ENCODE data around the gene BTBD10. TPM values are rescaled to one million over a fixed set of nuclear protein-coding genes. Genes with fewer than 3 reads are reported as not detected.

Gene BTBD10
- total RNA-seq, 2 donors from 2014 or later, result 27.4 to 36.1 TPM

DNA sequence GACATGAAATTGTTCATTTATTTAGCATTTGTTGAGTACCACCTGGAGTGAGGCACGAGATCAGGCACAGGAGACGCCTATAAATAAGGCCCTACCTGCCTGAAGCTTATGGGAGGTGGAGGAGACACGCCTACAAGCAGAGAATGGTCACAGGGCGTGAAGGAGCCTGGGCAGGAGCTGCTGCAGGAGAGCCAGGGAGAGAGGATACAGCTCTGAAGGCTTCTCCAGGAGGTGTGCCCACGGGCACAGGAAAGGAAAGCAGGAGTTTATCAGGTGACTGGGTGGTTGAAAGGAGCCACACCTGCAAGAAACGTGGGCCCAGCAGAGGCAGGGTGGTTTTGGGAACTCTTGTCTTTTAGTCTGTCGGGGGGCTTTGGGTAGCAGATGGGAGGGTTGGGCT is 115.1 kb downstream of the BTBD10 start:
- intact Hi-C loops (cut with DNase I), result loop anchor here in 1 of 2 donors (10.0 kb wide), 2 partner anchors 133 to 383 kb away; no protein-coding TSS in a partner anchor

DNA sequence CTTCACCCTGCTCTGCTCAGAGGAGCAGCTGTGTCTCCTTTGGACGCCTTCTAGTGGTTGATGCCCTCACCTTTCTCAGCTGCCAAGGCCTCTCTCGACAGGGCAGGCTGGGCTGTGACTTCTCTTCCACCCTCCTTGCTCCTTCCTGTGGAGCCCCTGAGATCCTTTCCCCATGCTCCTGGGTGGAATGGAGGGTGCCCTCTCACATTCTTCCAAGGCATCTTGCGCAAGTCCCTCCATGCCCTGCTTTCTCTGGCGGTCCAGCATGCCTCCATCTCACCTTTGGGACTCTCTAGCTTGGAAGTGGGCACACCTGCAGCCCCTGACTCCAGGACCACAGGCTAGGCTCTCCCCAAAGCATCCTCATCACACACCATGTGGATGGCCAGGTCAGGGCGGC is 116.6 kb downstream of the BTBD10 start:
- DNase-seq (ENCODE audit: low spot score), result no peak
- intact Hi-C loops (cut with DNase I), result loop anchor here in 1 of 2 donors (10.0 kb wide), 2 partner anchors 132 to 382 kb away; no protein-coding TSS in a partner anchor

More for the DNA sequence above, 115.1 kb downstream of the BTBD10 start:
- no peak for DNase-seq (ENCODE audit: low spot score)

DNA sequence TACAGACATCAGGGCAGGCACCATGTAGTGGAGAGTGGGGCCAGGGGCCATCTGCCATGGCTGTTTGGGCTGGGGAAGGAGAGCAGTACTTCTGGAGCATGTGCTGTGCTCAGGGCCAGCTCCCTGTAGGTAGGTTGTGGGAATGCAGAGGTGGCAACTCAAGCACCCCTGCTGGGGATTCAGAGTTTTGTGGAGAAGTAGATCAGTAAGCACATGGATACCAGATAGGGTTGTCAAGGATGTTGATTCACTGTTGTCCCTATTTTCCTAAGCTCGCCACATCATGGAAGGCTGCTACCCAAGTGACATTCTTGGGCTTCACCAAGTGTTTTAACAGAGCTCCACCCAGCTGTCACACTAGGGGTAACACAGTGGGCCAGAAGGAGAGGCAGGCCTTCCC is 118.2 kb downstream of the BTBD10 start:
- intact Hi-C loops (cut with DNase I), result loop anchor here (2.0 to 10.0 kb wide), 4 partner anchors 130 to 383 kb away; no protein-coding TSS in a partner anchor
- DNase-seq (ENCODE audit: low spot score), result no peak

DNA sequence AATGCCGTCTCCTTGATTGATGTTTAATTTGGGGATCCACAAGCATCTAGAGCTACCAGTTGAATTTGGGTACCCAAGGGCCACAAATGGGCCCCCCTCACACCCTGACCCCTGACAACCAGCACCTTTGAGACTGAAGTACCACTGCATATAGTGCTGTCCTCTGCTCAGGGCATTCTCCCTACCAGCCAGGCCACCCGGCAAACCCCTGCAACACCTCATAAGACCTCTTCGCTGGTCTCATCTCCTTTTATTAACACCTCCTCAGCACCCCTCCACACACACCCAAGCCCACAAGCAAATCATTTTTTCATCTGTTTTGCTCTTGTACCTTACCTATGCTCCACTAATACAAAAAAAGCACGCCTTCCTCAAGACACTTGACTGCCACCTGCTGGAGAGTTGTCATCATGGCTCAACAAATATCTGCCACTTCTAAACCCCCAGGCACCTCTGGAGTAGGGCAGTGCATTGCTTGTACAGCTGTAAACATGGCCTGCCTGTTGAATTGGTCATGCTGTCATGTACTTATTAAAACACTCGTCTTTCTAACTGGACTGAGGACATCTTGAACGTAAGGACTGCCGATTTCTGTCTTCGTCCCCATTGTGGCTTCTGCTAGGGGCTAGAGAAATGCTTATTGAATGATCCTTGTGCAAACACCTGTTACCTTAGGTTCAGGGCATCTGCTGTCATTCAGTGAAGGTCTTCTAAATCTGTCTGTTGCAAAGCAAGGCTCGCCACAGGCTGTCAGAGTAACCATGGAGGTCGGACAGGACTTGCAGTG is 118.9 kb downstream of the BTBD10 start:
- intact Hi-C loops (cut with DNase I), result loop anchor here (2.0 to 10.0 kb wide), 4 partner anchors 129 to 382 kb away; no protein-coding TSS in a partner anchor
- no peak for DNase-seq (ENCODE audit: low spot score)

DNA sequence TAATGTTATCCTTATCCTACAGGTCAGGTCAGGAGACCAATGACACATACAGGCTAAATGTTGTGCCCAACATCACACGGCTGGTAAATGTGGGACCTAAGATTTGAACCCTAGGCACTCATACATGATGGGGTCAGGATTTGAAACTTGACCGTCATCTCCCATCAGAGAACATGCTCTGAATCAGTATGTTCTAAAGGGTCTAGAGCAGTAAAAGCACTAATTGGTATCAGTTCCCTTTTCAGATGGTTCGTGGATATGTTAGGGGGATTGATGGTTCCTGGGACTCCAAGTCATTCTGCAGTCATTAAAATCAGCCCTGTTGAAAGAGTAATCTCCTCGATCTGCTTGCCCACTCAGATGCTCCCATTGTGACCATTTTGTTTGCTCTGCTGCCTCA is 120.0 kb downstream of the BTBD10 start:
- DNase-seq (ENCODE audit: low spot score), result no peak
- intact Hi-C loops (cut with DNase I), result loop anchor here (5.0 to 10.0 kb wide), 3 partner anchors 128 to 381 kb away; no protein-coding TSS in a partner anchor

DNA sequence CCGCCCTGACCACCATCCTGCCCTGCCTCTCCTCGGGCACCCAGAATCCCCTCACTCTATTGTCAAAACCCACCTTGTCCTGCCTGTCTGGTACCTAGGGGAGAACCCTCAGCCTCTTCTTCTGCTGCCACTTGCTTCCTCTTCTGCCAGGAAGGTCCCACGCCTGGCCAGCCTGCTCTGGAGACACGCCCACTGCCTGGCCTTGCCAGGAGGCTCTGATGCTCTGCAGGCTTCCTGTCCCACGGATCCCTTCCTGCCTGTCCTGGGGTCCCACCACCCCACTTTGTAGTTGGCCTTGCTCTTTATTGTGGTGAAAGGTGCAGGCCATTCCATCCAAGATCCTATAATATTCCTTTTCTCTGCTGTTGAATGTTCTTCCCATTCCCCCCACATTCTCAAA is 122.0 kb downstream of the BTBD10 start:
- no peak for DNase-seq (ENCODE audit: low spot score)
- intact Hi-C loops (cut with DNase I), result loop anchor here (5.0 to 10.0 kb wide), 3 partner anchors 126 to 379 kb away; no protein-coding TSS in a partner anchor

DNA sequence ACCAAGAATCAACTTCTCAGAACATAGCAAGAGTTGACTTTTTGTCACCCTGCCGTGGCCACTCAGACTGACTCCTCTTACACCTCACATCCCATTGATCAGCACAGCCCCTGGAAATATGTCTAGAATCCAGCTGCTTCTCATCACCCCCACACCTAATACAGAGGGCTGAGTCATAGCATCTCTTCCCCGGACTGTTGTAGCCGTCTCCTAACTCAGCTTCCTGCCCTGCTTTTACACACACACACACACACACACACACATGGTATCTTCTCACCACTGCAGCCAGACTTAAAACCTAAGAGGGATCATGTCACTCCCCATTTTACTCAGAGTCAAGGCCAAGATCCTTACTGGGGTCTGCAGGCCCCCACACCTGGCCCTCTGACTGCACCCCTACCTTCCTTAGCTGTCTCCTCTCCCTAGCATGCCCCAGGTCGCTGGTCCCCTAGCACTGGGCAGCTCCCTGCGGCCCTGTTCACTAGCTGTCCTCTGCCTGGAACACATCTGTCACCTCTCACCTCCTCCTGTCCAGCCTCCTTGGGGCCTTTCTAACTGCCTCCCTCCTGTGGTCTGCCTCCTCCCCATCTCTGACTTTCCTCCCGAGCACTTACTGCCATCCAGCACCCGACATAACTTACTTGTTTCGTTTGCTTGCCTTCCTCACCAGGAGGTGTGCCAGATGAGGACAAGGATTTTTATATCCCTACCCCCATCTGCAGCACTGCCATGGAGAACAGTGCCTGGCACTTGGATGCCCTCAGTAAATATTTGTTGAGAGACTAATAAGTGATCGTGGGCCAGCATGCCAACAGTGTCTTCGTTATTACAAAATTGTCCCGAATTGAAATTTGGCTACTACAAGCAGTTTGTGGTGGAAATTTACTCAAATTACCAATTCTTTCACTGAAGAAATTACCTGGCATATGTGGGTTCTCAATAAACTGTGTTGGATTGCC is 123.5 kb downstream of the BTBD10 start:
- no peak for DNase-seq (ENCODE audit: low spot score)
- intact Hi-C loops (cut with DNase I), result loop anchor here (5.0 to 10.0 kb wide), 5 partner anchors 55 to 377 kb away; partner anchors contain the start of gene BMAL1 (in 1 of the 2)

DNA sequence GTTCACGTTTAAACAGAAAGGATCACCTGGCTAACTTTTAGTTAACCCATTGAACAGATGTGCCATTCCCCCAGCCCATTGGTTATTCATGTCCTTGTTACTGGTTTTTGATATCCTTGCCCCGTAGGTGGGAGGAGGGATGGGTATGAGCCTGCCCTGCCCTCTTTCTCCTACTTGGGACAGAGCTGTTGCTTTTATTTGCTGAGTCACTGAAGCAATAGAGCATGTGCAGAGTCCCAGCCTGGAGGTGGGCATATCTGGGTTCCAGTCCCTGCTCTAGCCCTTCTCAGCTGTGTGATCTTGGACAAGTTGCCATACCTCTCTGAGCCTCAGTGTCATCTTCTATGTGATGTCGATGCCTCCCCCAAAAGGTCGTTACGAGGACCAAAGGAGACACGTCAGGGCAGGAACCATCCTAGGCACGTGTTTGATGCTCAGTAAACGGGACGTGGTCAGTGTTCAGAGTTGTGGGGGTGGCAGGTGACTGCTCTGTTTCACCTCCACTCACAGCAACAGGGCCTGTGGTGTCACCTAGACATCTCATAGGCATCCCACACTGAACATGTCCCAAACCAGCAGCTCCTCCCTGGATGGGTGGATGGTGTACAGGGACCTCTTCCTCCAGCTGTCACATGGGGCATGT is 124.5 kb downstream of the BTBD10 start:
- intact Hi-C loops (cut with DNase I), result loop anchor here (10.0 kb wide), 2 partner anchors 54 to 64 kb away; partner anchors contain the start of gene BMAL1 (in 1 of the 2)
- no peak for DNase-seq (ENCODE audit: low spot score)

DNA sequence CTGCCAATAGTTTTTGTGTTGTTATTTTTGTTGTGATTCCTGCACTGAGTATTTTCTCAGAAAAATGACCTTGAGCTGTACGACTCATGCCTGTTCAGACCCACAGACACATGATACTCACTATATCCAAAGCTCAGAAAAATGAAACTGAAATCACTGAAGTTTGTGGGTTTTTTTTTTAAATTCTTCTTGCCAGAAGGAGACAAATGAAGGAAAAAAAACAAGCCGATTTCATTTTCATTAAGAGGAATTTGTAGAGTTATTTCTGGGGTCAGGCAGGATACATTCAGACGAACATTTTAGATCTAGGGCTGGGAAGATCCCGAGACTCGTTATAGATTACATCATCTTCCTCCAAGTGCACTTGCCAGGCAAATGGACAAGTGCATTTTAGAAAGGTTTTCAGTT is 125.0 kb downstream of the BTBD10 start:
- intact Hi-C loops (cut with DNase I), result loop anchor here (10.0 kb wide), 2 partner anchors 53 to 63 kb away; partner anchors contain the start of gene BMAL1 (in 1 of the 2)

More for the DNA sequence above, 125.0 kb downstream of the BTBD10 start:
- no peak for DNase-seq (ENCODE audit: low spot score)

Other genes starting within 250 kb of the BTBD10 start
- 10 to 100 TPM; 17.6 to 28.4 TPM for gene BMAL1, start 185.4 kb downstream of the BTBD10 start, total RNA-seq
- gene PTH, start 32.8 kb upstream of the BTBD10 start, total RNA-seq, result not detected
- 10 to 100 TPM; 50.9 to 51.5 TPM for gene FAR1, start 205.4 kb upstream of the BTBD10 start, total RNA-seq

Data from posterior vena cava (tissue), 2 donors.